CD4-positive, alpha-beta T cell (primary cell): Measurements from ENCODE around the gene TOP3B. TPM values are rescaled to one million over a fixed set of nuclear protein-coding genes. Genes with fewer than 3 reads are reported as not detected.

Experiments
- ATAC-seq: fragments of 200-7000 bp; cut with Tn5 transposase; one replicate; pipeline ENCODE4 v1.10.0; 2022; ENCODE audit warnings: mild to moderate bottlenecking; ENCODE audit not compliant: poor library complexity
- CTCF ChIA-PET: fragments of 350-600 bp; sonication (Branson Sonifier 250); formaldehyde crosslinking; loops from one replicate; lab custom pipeline; 2021; ENCODE audit warnings: antibody characterized with exemption, inconsistent platforms; lab: Charles Lee
- POLR2A ChIA-PET: fragments of 350-600 bp; sonication (Branson Sonifier 250); formaldehyde crosslinking; loops from one replicate; lab custom pipeline; 2021; ENCODE audit warnings: antibody characterized with exemption, inconsistent platforms; lab: Charles Lee
- DNase-seq, 14 experiments: peaks; one replicate each; pipeline ENCODE4 v3.0.0-alpha.2; 2013 to 2020; ENCODE audit warnings: mixed read lengths in 2 of 14
- H3K27ac ChIP-seq, 2 donors: one replicate each; pipeline versions ENCODE4 v1.5.1 to v1.7.0; 2013; ENCODE audit warnings: low read length in 2 of 2, low read depth in 1 of 2, mild to moderate bottlenecking in 1 of 2
- H3K27me3 ChIP-seq, 2 experiments: 1 replicate in 1 of 2; 2 replicates in 1 of 2; pipeline versions ENCODE4 v1.6.1 to v1.7.0; 2013; ENCODE audit warnings: low read length in 2 of 2, control low read depth in 1 of 2, mild to moderate bottlenecking in 1 of 2, moderate library complexity in 1 of 2; ENCODE audit not compliant: insufficient read depth in 2 of 2, control insufficient read depth in 1 of 2
- H3K36me3 ChIP-seq: one replicate; pipeline ENCODE4 v1.6.1; 2013; ENCODE audit warnings: low read length, control low read depth; ENCODE audit not compliant: insufficient read depth
- H3K4me1 ChIP-seq: one replicate; pipeline ENCODE4 v1.6.1; 2013; ENCODE audit warnings: low read length, control low read depth; ENCODE audit not compliant: insufficient read depth
- H3K4me3 ChIP-seq: one replicate; pipeline ENCODE4 v1.5.1; 2013; ENCODE audit warnings: mild to moderate bottlenecking, low read length, moderate library complexity
- H3K9me3 ChIP-seq, 2 experiments: 1 replicate in 1 of 2; 2 replicates in 1 of 2; pipeline versions ENCODE4 v1.6.1 to v1.7.0; 2013; ENCODE audit warnings: low read length in 2 of 2, mild to moderate bottlenecking in 2 of 2, control low read depth in 1 of 2, moderate library complexity in 1 of 2; ENCODE audit not compliant: control insufficient read depth in 1 of 2, insufficient read depth in 1 of 2
- H3K27ac Mint-ChIP-seq: one replicate; pipeline ENCODE4 v1.8.0; 2020; ENCODE audit warnings: mixed read lengths
- H3K27me3 Mint-ChIP-seq: one replicate; pipeline ENCODE4 v1.8.0; 2021; ENCODE audit warnings: mixed read lengths
- H3K36me3 Mint-ChIP-seq: one replicate; pipeline ENCODE4 v1.8.0; 2021; ENCODE audit warnings: low read depth, mixed read lengths
- H3K4me1 Mint-ChIP-seq: one replicate; pipeline ENCODE4 v1.8.0; 2021; ENCODE audit warnings: low read depth, mixed read lengths
- H3K4me3 Mint-ChIP-seq: one replicate; pipeline ENCODE4 v1.8.0; 2020; ENCODE audit warnings: mild to moderate bottlenecking, mixed read lengths
- H3K9me3 Mint-ChIP-seq: one replicate; pipeline ENCODE4 v1.8.0; 2020; ENCODE audit warnings: mixed read lengths
- CTCF ChIP-seq: fragments of 200-600 bp; IDR thresholded peaks from one replicate; pipeline ENCODE4 v1.8.0; 2022; ENCODE audit warnings: antibody characterized with exemption, mild to moderate bottlenecking
- intact Hi-C, 2 experiments: fragments of 100-400 bp; cut with DNase I in 1 of 2; cut with micrococcal nuclease in 1 of 2; formaldehyde crosslinking; loops; one replicate each; pipeline versions ENCODE4 v1.15.1 to v1.9.0; 2023 to 2025; cut with DNase I, micrococcal nuclease
- total RNA-seq, 174 experiments: library from RNA in 2 of 174; stranded (reverse) in 2 of 174; gene quantifications; one replicate each; pipeline ENCODE4 v1.2.3 and lab custom pipeline; 2021 to 2026

Gene TOP3B
- total RNA-seq, 2 experiments from 2014 or later, result 60.2 to 62.8 TPM

- Histone ChIP-seq H3K27me3 (no peaks in the 10 kb centered on the region), H3K9me3 (no peaks in the 10 kb centered on the region), H3K4me1 (no peaks in the 10 kb centered on the region), H3K27ac (no peak overlapping the region), H3K36me3 (peaks cover 91% of the 10 kb centered on the region), H3K4me3 (no peak overlapping the region)
- H3K27ac Mint-ChIP-seq, result no peak overlapping the region
- DNase-seq (no peak), ATAC-seq (no peak)
- TF ChIP-seq CTCF, result no peak
- H3K9me3 Mint-ChIP-seq, result no peaks in the 10 kb centered on the region
- peaks cover 4% of the 10 kb centered on the region for H3K4me1 Mint-ChIP-seq
- H3K36me3 Mint-ChIP-seq, result peaks cover 82% of the 10 kb centered on the region
- intact Hi-C loops, result no loop called here
- CTCF ChIA-PET, result no interaction called here
- POLR2A ChIA-PET, result no interaction called here
- H3K4me3 Mint-ChIP-seq, result no peak overlapping the region
- no peaks in the 10 kb centered on the region for H3K27me3 Mint-ChIP-seq
Observed at GRCh38 chr22:21970037-21970799, 12.4 kb downstream of the TOP3B start.

DNA sequence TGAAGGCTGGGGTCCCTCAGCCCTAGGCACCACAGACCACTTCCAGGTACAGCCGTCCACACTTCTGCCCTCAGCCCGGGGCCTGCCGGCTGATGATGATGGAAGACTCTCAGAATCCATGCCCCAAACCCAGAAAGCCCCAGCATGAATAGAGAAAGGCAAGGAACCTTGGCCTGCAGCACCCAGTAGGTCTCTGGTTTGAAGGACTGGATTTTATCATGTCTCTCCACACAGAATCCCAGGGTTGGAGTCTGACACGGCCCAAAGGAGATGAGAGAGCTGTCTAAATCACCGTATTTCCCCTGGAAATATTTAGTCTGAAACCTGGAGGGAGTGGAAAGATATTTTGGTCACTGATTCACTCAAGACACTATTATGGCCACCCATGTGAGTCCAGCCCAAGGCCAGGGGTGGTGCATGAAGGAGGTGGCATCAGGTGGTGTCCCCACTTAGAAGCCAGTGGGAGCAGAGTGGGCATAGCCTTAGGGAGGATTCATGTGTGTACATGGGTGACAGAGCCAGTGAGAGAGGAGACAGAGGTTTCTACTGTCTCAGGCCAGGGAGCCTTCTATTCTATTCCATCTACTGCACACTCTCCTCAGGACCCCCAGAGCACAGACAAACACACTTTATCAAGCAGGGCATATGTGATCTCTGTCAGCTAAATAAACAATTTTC lies 14.0 kb downstream of the TOP3B start:
- Mint-ChIP-seq H3K27me3 (no peaks in the 10 kb centered on the region), H3K36me3 (peaks cover 81% of the 10 kb centered on the region), H3K4me1 (peaks cover 4% of the 10 kb centered on the region), H3K9me3 (no peaks in the 10 kb centered on the region), H3K4me3 (no peak overlapping the region), H3K27ac (no peak overlapping the region)
- H3K36me3 ChIP-seq, result peaks cover 91% of the 10 kb centered on the region
- no peaks in the 10 kb centered on the region for H3K27me3 ChIP-seq
- TF ChIP-seq CTCF, result no peak
- POLR2A ChIA-PET, result interaction anchor here (0.9 kb wide), 1 partner anchor 14 kb away, joined by 3 read pairs; the partner anchor contains the start of gene TOP3B
- no peak for DNase-seq
- no peak overlapping the region for H3K27ac ChIP-seq
- CTCF ChIA-PET, result no interaction called here
- H3K4me1 ChIP-seq, result no peaks in the 10 kb centered on the region
- H3K9me3 ChIP-seq, result no peaks in the 10 kb centered on the region
- no peak for ATAC-seq
- intact Hi-C loops, result no loop called here
- H3K4me3 ChIP-seq, result no peak overlapping the region

DNA sequence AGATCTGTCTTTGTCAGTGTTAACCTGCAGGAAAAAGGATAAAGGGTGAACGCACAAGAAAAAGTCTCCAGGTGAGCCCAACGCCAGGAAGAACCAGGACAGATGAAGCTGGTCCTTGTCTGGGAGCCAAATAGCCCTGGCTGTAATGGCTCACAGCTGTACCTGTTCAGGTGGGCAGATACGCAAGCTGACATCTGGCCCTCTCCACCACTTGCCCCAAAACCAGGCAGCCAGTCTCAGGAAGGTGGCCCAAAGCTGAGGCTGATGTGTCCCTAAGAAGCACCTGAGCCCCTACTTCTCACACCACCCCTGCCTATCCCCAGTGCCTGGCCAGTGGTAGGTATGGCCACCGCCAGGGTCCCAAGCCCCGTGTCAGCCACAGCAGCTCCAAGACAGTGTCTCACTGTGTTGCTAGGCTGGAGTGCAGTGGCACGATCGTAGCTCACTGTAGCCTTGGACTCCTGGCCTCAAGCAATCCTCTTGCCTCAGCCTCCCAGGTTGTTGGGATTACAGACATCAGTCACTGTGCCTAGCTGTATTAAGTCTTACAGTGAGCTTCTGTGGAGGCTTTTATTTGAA lies 14.8 kb downstream of the TOP3B start:
- H3K27me3 ChIP-seq, result no peaks in the 10 kb centered on the region
- H3K4me1 ChIP-seq, result no peaks in the 10 kb centered on the region
- Mint-ChIP-seq H3K27me3 (no peaks in the 10 kb centered on the region), H3K4me1 (peaks cover 4% of the 10 kb centered on the region), H3K27ac (no peak overlapping the region), H3K4me3 (no peak overlapping the region), H3K36me3 (peaks cover 81% of the 10 kb centered on the region), H3K9me3 (no peaks in the 10 kb centered on the region)
- ChIA-PET CTCF (no interaction called here), POLR2A (interaction anchor here (1.0 kb wide), 1 partner anchor 15 kb away, joined by 3 read pairs; the partner anchor contains the start of gene TOP3B)
- H3K4me3 ChIP-seq, result no peak overlapping the region
- no peak for ATAC-seq
- peaks cover 85% of the 10 kb centered on the region for H3K36me3 ChIP-seq
- no peak overlapping the region for H3K27ac ChIP-seq
- DNase-seq, result no peak
- H3K9me3 ChIP-seq, result no peaks in the 10 kb centered on the region
- intact Hi-C loops, result no loop called here
- TF ChIP-seq CTCF, result no peak
